PC-3 (cell line): ENCODE measurements around the gene SCN1B. TPM values are rescaled to one million over a fixed set of nuclear protein-coding genes. Genes with fewer than 3 reads are reported as not detected.

ENCODE experiments used
- ATAC-seq: fragments of 200-7000 bp; cut with Tn5 transposase; 2 replicates; pipeline ENCODE4 v1.9.1; 2020; ENCODE audit warnings: mild to moderate bottlenecking, moderate library complexity
- BruUV-seq: library from RNA; stranded (reverse); fragments of 400-500 nt; replicated peaks from 2 replicates; lab custom pipeline; 2021; lab: Mats Ljungman, UMichigan
- CTCF ChIA-PET: fragments of 300-600 bp; sonication (Branson Sonifier 250); formaldehyde crosslinking; loops from one replicate; lab custom pipeline; 2022; ENCODE audit warnings: antibody characterized with exemption; lab: Charles Lee
- POLR2A ChIA-PET: fragments of 300-600 bp; sonication (Branson Sonifier 250); formaldehyde crosslinking; loops from one replicate; lab custom pipeline; 2022; ENCODE audit warnings: antibody characterized with exemption; ENCODE audit not compliant: unreplicated experiment; lab: Charles Lee
- DNase-seq: peaks from one replicate; pipeline ENCODE4 v3.0.0-alpha.2; 2015
- H2AFZ ChIP-seq: fragments of 300-600 bp; sonication (generic); 2 replicates; pipeline ENCODE4 v1.6.0; 2016; ENCODE audit warnings: antibody characterized with exemption, low read length
- H3F3A ChIP-seq: fragments of 300-600 bp; sonication (generic); one replicate; pipeline ENCODE4 v1.6.0; 2017; ENCODE audit warnings: antibody characterized with exemption, low read length, control low read depth, mild to moderate bottlenecking; ENCODE audit not compliant: unreplicated experiment
- H3K27ac ChIP-seq: fragments of 300-600 bp; sonication (generic); 2 replicates; pipeline ENCODE4 v1.5.1; 2016; ENCODE audit warnings: mild to moderate bottlenecking, low read length
- H3K27me3 ChIP-seq: fragments of 300-600 bp; sonication (generic); 2 replicates; pipeline ENCODE4 v1.6.1; 2016; ENCODE audit warnings: low read length, mixed read lengths
- H3K36me3 ChIP-seq: fragments of 300-600 bp; sonication (generic); 2 replicates; pipeline ENCODE4 v1.6.1; 2016; ENCODE audit warnings: low read depth, mixed run types, low read length, mixed read lengths
- H3K4me1 ChIP-seq: fragments of 300-600 bp; sonication (generic); 2 replicates; pipeline ENCODE4 v1.5.1; 2016; ENCODE audit warnings: low read length; ENCODE audit not compliant: insufficient read depth
- H3K4me2 ChIP-seq: fragments of 300-600 bp; sonication (generic); 2 replicates; pipeline ENCODE4 v1.6.0; 2016; ENCODE audit warnings: low read length
- H3K4me3 ChIP-seq: fragments of 300-600 bp; sonication (generic); 2 replicates; pipeline ENCODE4 v1.5.1; 2016; ENCODE audit warnings: mild to moderate bottlenecking, low read length, mixed read lengths
- H3K79me2 ChIP-seq: fragments of 300-600 bp; sonication (generic); 2 replicates; pipeline ENCODE4 v1.6.1; 2017; ENCODE audit warnings: low read length, mixed read lengths
- H3K9ac ChIP-seq: fragments of 300-600 bp; sonication (generic); 2 replicates; pipeline ENCODE4 v1.6.0; 2016; ENCODE audit warnings: mild to moderate bottlenecking, low read length
- H3K9me2 ChIP-seq: fragments of 300-600 bp; sonication (generic); replicated peaks from 2 replicates; pipeline ENCODE4 v1.6.1; 2016; ENCODE audit warnings: mixed run types, low read length, mixed read lengths
- H3K9me3 ChIP-seq: fragments of 300-600 bp; sonication (generic); 2 replicates; pipeline ENCODE4 v1.6.1; 2016; ENCODE audit warnings: low read length, mixed read lengths
- H4K20me1 ChIP-seq: fragments of 300-600 bp; sonication (generic); 2 replicates; pipeline ENCODE4 v1.6.1; 2016; ENCODE audit warnings: low read length, mixed read lengths
- CTCF ChIP-seq: fragments of 300-600 bp; sonication (generic); conservative IDR thresholded peaks from 2 replicates; pipeline ENCODE4 v1.5.1; 2017; ENCODE audit warnings: antibody characterized with exemption, low read depth, mild to moderate bottlenecking, low read length
- EZH2 ChIP-seq: fragments of 300-600 bp; sonication (generic); IDR thresholded peaks from one replicate; pipeline ENCODE4 v1.6.1; 2017; ENCODE audit warnings: antibody characterized with exemption, mild to moderate bottlenecking, low read length; ENCODE audit not compliant: unreplicated experiment
- EZH2phosphoT487 ChIP-seq: fragments of 300-600 bp; sonication (generic); IDR thresholded peaks from 2 replicates; pipeline ENCODE4 v1.6.1; 2018; ENCODE audit warnings: mild to moderate bottlenecking, antibody characterized with exemption, low read length, borderline replicate concordance
- intact Hi-C: fragments of 100-400 bp; cut with micrococcal nuclease; formaldehyde crosslinking; loops from 2 replicates; pipeline ENCODE4 v1.9.0; 2023
- total RNA-seq: library from RNA; depleted of rRNA; stranded (reverse); fragments of >200 nt; gene quantifications from 2 replicates; pipeline ENCODE4 v1.2.3, GENCODE V29; 2014

SCN1B gene
- total RNA-seq, 1 experiment from 2014 or later = 1.7 TPM

GRCh38 chr19:35009424-35010415 is 20.6 kb upstream of the SCN1B start:
- no peak for TF ChIP-seq EZH2phosphoT487
- no peak for TF ChIP-seq CTCF
- TF ChIP-seq EZH2 = no peak
- Histone ChIP-seq H3K27ac (no peak overlapping the region), H3K27me3 (no peaks in the 10 kb centered on the region), H3K4me2 (no peak overlapping the region), H3K4me1 (peaks cover 17% of the 10 kb centered on the region), H3K9ac (no peak overlapping the region), H3K79me2 (peaks cover 2% of the 10 kb centered on the region; the same call in 1 of the 2 replicates), H3K9me2 (no peaks in the 10 kb centered on the region), H3F3A (no peaks in the 10 kb centered on the region), H2AFZ (no peak overlapping the region), H3K4me3 (no peak overlapping the region), H4K20me1 (peaks cover 8% of the 10 kb centered on the region; the same call in 1 of the 2 replicates), H3K36me3 (no peaks in the 10 kb centered on the region), H3K9me3 (no peaks in the 10 kb centered on the region)
- ChIA-PET POLR2A (no interaction called here), CTCF (no interaction called here)
- no peak for DNase-seq
- BruUV-seq = no TSS peak
- intact Hi-C loops = no loop called here
- no peak for ATAC-seq

- ATAC-seq = no peak
- CTCF ChIA-PET = no interaction called here
Measured at GRCh38 chr19:35011091-35011689, 19.1 kb upstream of the SCN1B start.

More at GRCh38 chr19:35011091-35011689, 19.1 kb upstream of the SCN1B start:
- Histone ChIP-seq H3K36me3 (no peaks in the 10 kb centered on the region), H4K20me1 (peaks cover 3% of the 10 kb centered on the region; the same call in 1 of the 2 replicates), H3K4me2 (no peak overlapping the region), H2AFZ (no peak overlapping the region), H3F3A (no peaks in the 10 kb centered on the region), H3K9me3 (no peaks in the 10 kb centered on the region), H3K79me2 (no peaks in the 10 kb centered on the region), H3K4me1 (peaks cover 7% of the 10 kb centered on the region), H3K9me2 (no peaks in the 10 kb centered on the region), H3K4me3 (no peak overlapping the region), H3K27me3 (no peaks in the 10 kb centered on the region), H3K27ac (no peak overlapping the region), H3K9ac (no peak overlapping the region)
- POLR2A ChIA-PET = no interaction called here
- BruUV-seq = no TSS peak
- no peak for DNase-seq
- no peak for TF ChIP-seq CTCF
- no peak for TF ChIP-seq EZH2
- TF ChIP-seq EZH2phosphoT487 = no peak
- intact Hi-C loops = no loop called here
